Measurements from ENCODE around the gene REG4.

The REG4 gene

DNA sequence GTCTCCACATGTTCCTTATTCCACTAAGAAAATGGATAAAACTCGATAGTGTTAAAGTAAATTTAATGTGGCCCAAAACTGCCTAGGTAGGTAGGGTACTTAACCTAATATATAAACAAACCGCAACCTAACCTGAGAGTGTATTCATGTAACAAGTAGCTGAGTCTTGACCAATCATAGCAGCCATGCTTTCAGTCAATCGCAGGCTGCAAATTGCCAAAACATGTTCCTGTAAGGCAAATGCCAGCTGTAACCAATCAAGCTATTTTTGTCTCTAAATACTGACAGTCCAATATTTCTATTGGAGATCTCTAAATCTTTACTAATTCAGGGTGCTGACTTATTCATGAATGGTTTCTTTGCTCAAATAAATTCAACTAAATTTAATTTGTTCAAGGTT is 39.5 kb downstream of the REG4 start:
- no peaks in the 10 kb centered on the region for H3K4me1 ChIP-seq (ENCODE audit: low read depth, poor library complexity, severe bottlenecking)
- H3K36me3 ChIP-seq (ENCODE audit: insufficient read depth): no peaks in the 10 kb centered on the region
- H3K27me3 ChIP-seq (ENCODE audit: insufficient read depth, low read depth): no peaks in the 10 kb centered on the region
- H3K79me2 ChIP-seq (ENCODE audit: insufficient read depth, low read depth): no peaks in the 10 kb centered on the region
- no peak overlapping the region for H2AFZ ChIP-seq (ENCODE audit: low read depth)
- no peak overlapping the region for H3K27ac ChIP-seq
- H3K4me3 ChIP-seq (IDR thresholded peaks at IDR 0.05; ENCODE audit: insufficient read depth, low read depth, low read length): no peak overlapping the region
- H4K20me1 ChIP-seq (ENCODE audit: insufficient read depth): no peaks in the 10 kb centered on the region
- H3K4me2 ChIP-seq: no peak overlapping the region
- TF ChIP-seq, protein P1, sequence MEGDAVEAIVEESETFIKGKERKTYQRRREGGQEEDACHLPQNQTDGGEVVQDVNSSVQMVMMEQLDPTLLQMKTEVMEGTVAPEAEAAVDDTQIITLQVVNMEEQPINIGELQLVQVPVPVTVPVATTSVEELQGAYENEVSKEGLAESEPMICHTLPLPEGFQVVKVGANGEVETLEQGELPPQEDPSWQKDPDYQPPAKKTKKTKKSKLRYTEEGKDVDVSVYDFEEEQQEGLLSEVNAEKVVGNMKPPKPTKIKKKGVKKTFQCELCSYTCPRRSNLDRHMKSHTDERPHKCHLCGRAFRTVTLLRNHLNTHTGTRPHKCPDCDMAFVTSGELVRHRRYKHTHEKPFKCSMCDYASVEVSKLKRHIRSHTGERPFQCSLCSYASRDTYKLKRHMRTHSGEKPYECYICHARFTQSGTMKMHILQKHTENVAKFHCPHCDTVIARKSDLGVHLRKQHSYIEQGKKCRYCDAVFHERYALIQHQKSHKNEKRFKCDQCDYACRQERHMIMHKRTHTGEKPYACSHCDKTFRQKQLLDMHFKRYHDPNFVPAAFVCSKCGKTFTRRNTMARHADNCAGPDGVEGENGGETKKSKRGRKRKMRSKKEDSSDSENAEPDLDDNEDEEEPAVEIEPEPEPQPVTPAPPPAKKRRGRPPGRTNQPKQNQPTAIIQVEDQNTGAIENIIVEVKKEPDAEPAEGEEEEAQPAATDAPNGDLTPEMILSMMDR (conservative IDR thresholded peaks at IDR 0.05; ENCODE audit: low read depth, low read length): no peak
- no peak overlapping the region for H3K9ac ChIP-seq

DNA sequence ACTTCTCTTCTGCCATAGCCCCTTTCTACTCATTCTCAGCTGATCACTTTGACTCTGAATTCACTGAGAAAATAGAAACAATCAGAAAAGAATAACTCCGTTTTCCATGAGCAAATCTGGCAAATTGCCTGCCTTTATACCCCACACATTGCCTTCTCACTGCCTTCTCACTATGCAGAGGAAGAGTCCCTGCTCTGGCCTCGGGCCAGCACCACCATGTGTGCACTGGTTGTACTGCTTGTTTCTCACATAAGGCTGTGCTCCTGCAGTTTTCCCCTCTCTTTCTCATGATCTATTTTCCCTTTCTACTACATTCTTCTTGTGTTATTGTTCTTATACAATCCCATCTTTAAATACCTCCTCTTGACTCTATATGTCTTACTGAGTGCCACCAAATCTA is 40.2 kb downstream of the REG4 start:
- Histone ChIP-seq H3K4me2 (no peak overlapping the region), H3K27me3 (ENCODE audit: insufficient read depth, low read depth) (no peaks in the 10 kb centered on the region), H3K9ac (no peak overlapping the region), H3K79me2 (ENCODE audit: insufficient read depth, low read depth) (no peaks in the 10 kb centered on the region), H2AFZ (ENCODE audit: low read depth) (no peak overlapping the region), H3K4me3 (IDR thresholded peaks at IDR 0.05; ENCODE audit: insufficient read depth, low read depth, low read length) (no peak overlapping the region), H3K4me1 (ENCODE audit: low read depth, poor library complexity, severe bottlenecking) (no peaks in the 10 kb centered on the region), H3K36me3 (ENCODE audit: insufficient read depth) (no peaks in the 10 kb centered on the region), H4K20me1 (ENCODE audit: insufficient read depth) (no peaks in the 10 kb centered on the region), H3K27ac (no peak overlapping the region)
- TF ChIP-seq, protein P1 (conservative IDR thresholded peaks at IDR 0.05; ENCODE audit: low read depth, low read length): no peak

DNA sequence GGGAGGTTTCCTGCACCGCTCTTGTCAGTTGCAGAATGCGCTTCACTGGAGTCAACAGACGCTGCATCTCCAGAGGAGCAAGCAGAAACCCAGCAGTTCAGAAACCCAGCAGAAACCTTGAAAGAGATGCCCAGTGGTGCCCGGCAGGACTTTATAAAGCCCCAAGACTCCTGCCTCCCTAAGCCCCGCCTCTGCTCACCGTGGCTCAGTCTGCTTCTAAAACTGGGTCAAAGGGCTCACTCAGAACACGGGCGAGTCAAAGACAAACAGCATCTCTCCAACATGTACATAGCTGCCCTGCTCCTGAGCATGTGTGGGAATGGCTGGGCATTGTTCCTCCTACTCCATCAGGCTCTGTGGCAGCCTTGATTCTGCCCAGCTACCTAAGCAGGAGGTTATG is 42.5 kb downstream of the REG4 start, which contains the start of gene HMGCS2:
Gene HMGCS2 (minus strand): TSS at position 128 of the 400 bp plus-strand sequence. CDS start 61 bp downstream, at position 67.
- Histone ChIP-seq H3K4me3 (IDR thresholded peaks at IDR 0.05; ENCODE audit: insufficient read depth, low read depth, low read length) (no peak within 1 kb of the TSS), H3K27ac (no peak within 1 kb of the TSS), H3K4me1 (ENCODE audit: low read depth, poor library complexity, severe bottlenecking) (no peaks in the 10 kb centered on the region), H2AFZ (ENCODE audit: low read depth) (no peak within 1 kb of the TSS), H4K20me1 (ENCODE audit: insufficient read depth) (no peaks in the 10 kb centered on the region), H3K9ac (no peak within 1 kb of the TSS), H3K27me3 (ENCODE audit: insufficient read depth, low read depth) (no peaks in the 10 kb centered on the region), H3K4me2 (no peak within 1 kb of the TSS), H3K79me2 (ENCODE audit: insufficient read depth, low read depth) (no peaks in the 10 kb centered on the region), H3K36me3 (ENCODE audit: insufficient read depth) (no peaks in the 10 kb centered on the region)
- TF ChIP-seq, protein P1 (conservative IDR thresholded peaks at IDR 0.05; ENCODE audit: low read depth, low read length): no peak

DNA sequence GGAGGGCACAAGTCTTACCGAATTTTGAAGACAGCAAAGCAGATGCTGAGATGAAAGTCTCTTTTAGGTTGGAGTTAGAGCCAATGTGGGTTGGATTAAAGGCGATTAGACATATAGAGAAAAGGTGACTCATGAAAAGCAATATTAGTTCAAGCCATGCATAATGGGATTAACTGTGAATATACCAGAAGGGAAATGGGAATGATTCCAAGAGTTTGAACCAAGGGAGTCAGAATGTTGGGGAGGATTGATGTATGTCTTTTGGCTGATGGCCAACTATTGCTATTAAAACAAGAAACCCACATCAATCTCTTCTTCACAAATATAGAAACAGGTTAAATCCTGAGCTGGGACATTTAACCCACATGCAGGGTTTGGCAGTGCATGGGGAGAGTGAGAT is 43.8 kb downstream of the REG4 start:
- no peaks in the 10 kb centered on the region for H3K27me3 ChIP-seq (ENCODE audit: insufficient read depth, low read depth)
- H3K9ac ChIP-seq: no peak overlapping the region
- TF ChIP-seq, protein P1 (conservative IDR thresholded peaks at IDR 0.05; ENCODE audit: low read depth, low read length): no peak
- H3K27ac ChIP-seq: no peak overlapping the region
- H3K4me1 ChIP-seq (ENCODE audit: low read depth, poor library complexity, severe bottlenecking): no peaks in the 10 kb centered on the region
- H3K79me2 ChIP-seq (ENCODE audit: insufficient read depth, low read depth): no peaks in the 10 kb centered on the region
- H3K36me3 ChIP-seq (ENCODE audit: insufficient read depth): no peaks in the 10 kb centered on the region
- H2AFZ ChIP-seq (ENCODE audit: low read depth): no peak overlapping the region
- no peaks in the 10 kb centered on the region for H4K20me1 ChIP-seq (ENCODE audit: insufficient read depth)
- no peak overlapping the region for H3K4me3 ChIP-seq (IDR thresholded peaks at IDR 0.05; ENCODE audit: insufficient read depth, low read depth, low read length)
- H3K4me2 ChIP-seq: no peak overlapping the region

Data from KMS-11 (cell line).